SU-DHL-6 (cell line): ENCODE data around the gene RAD51B.

Source experiments
- EZH2phosphoT487 ChIP-seq: fragments of 200-600 bp; sonication (generic), shearing (Covaris generic); conservative IDR thresholded peaks from 2 replicates; pipeline ENCODE4 v1.6.1; 2018; ENCODE audit warnings: mild to moderate bottlenecking, antibody characterized with exemption, low read length, moderate library complexity, mixed read lengths
- TF ChIP-seq, protein P1 (sequence below): fragments of 200-600 bp; sonication (generic); IDR thresholded peaks from one replicate; pipeline ENCODE4 v1.5.1; 2017; ENCODE audit warnings: antibody characterized with exemption, mild to moderate bottlenecking, low read length, moderate library complexity; ENCODE audit not compliant: insufficient read depth, poor library complexity, severe bottlenecking

GRCh38 chr14:68747393-68747792 is 927.8 kb downstream of the RAD51B start:
- TF ChIP-seq, protein P1, sequence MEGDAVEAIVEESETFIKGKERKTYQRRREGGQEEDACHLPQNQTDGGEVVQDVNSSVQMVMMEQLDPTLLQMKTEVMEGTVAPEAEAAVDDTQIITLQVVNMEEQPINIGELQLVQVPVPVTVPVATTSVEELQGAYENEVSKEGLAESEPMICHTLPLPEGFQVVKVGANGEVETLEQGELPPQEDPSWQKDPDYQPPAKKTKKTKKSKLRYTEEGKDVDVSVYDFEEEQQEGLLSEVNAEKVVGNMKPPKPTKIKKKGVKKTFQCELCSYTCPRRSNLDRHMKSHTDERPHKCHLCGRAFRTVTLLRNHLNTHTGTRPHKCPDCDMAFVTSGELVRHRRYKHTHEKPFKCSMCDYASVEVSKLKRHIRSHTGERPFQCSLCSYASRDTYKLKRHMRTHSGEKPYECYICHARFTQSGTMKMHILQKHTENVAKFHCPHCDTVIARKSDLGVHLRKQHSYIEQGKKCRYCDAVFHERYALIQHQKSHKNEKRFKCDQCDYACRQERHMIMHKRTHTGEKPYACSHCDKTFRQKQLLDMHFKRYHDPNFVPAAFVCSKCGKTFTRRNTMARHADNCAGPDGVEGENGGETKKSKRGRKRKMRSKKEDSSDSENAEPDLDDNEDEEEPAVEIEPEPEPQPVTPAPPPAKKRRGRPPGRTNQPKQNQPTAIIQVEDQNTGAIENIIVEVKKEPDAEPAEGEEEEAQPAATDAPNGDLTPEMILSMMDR, result no peak
- no peak for TF ChIP-seq EZH2phosphoT487
